BLaER1 treated with 17β-estradiol and CSF1 and Interleukin-3, amounts not matched to agents 10 nM and 100 nM (cell line): ENCODE data around the gene CD109.
A peak's percentile ranks its signal among the peaks of the same experiment; 100 is the strongest.
"Not testable (repeated sequence)": the region's sequence is repeated elsewhere in the genome, so short reads cannot be mapped to it uniquely, and the experiment has no call there.

Experiments
- H3K27ac ChIP-seq, 11 experiments: shearing (Covaris generic); formaldehyde crosslinking; 2 replicates each; pipeline ENCODE4 v1.8.1; 2022
- H3K27me3 ChIP-seq, 11 experiments: shearing (Covaris generic); formaldehyde crosslinking; 2 replicates each; pipeline ENCODE4 v1.8.1; 2022
- H3K36me3 ChIP-seq, 11 experiments: shearing (Covaris generic); formaldehyde crosslinking; 2 replicates each; pipeline ENCODE4 v1.8.1; 2022
- H3K4me1 ChIP-seq, 10 experiments: shearing (Covaris generic); formaldehyde crosslinking; 2 replicates each; pipeline ENCODE4 v1.8.1; 2022
- H3K4me2 ChIP-seq, 11 experiments: shearing (Covaris generic); formaldehyde crosslinking; 2 replicates each; pipeline ENCODE4 v1.8.1; 2022
- H3K4me3 ChIP-seq, 10 experiments: shearing (Covaris generic); formaldehyde crosslinking; 2 replicates each; pipeline ENCODE4 v1.8.1; 2022
- H3K9ac ChIP-seq, 11 experiments: shearing (Covaris generic); formaldehyde crosslinking; 2 replicates each; pipeline ENCODE4 v1.8.1; 2022
- H3K9me3 ChIP-seq, 11 experiments: shearing (Covaris generic); formaldehyde crosslinking; replicated peaks in 1 of 11; 2 replicates each; pipeline ENCODE4 v1.8.1; 2022
- H4K20me1 ChIP-seq, 11 experiments: shearing (Covaris generic); formaldehyde crosslinking; 2 replicates each; pipeline ENCODE4 v1.8.1; 2022
- Cebpa-rat ChIP-seq, 11 experiments: shearing (Covaris generic); IDR thresholded peaks; 2 replicates each; pipeline ENCODE4 v1.8.1; 2022

Gene CD109

GRCh38 chr6:73719046-73719445, 23.0 kb downstream of the CD109 start:
- H3K27me3 ChIP-seq = no peaks in the 10 kb centered on the region
- H3K36me3 ChIP-seq = no peaks in the 10 kb centered on the region
- no peak overlapping the region for H3K4me3 ChIP-seq
- no peak for TF ChIP-seq Cebpa-rat (IDR thresholded peaks at IDR 0.05)
- peaks cover 0 to 10% (median 0%) of the 10 kb centered on the region in 11 experiments; a peak in 1 of 22 replicates for H3K9me3 ChIP-seq
- H4K20me1 ChIP-seq = no peaks in the 10 kb centered on the region
- H3K27ac ChIP-seq = no peak overlapping the region
- H3K4me2 ChIP-seq = no peak overlapping the region
- no peak overlapping the region for H3K9ac ChIP-seq
- peaks cover 11 to 39% (median 15%) of the 10 kb centered on the region in 10 experiments for H3K4me1 ChIP-seq

DNA sequence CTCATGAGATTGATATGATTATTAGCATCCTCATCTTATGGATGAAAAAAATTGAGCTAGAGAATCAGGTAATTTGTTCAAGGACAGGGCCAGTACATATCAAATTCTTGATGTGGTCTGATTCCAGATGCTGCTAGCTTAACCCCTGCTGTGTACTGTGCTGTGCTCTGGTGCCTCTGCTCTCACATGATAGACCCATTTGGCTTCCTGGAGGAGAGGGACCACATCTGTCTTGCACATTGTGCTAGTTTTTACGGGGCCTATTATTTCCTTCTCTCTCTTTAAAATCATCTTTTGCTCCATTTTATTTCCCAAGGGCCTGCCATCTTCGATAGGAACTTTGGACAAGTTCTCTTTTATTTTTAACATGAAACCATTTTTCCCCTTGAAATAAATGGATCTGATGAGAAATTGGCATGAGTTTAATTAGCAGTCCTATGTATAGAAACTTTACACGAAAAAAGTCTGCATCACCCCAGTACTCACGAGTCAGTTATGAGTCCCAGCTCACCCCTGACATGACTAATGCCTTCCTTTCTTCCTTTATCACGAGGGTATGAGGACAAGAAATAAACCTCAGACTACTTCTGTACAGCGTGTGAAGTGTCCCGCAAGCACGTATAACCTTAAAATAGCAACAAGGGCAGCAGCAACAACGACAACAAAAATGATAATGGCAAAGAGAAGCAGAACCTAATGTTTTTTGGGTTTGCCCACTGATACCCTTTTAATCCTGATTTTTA, 26.5 kb downstream of the CD109 start:
- Histone ChIP-seq H3K36me3 (no peaks in the 10 kb centered on the region), H3K27me3 (no peaks in the 10 kb centered on the region), H3K9me3 (0 out of 22 replicates have a peak, but pooled peaks cover 0 to 3% (median 0%) of the 10 kb centered on the region in 11 experiments), H3K4me1 (peaks cover 17 to 31% (median 22%) of the 10 kb centered on the region in 10 experiments; a peak in 18 of 20 replicates), H4K20me1 (no peaks in the 10 kb centered on the region), H3K9ac (peak overlapping the region in 1 of 11 experiments; percentile 2; a peak in 2 of 22 replicates), H3K4me3 (no peak overlapping the region), H3K4me2 (peak overlapping the region in 10 of 11 experiments; percentile 0 to 63 (median 32); a peak in 16 of 22 replicates), H3K27ac (peak overlapping the region in 3 of 11 experiments; percentile 51 to 64 (median 59); a peak in 5 of 22 replicates)
- no peak for TF ChIP-seq Cebpa-rat (IDR thresholded peaks at IDR 0.05)

DNA sequence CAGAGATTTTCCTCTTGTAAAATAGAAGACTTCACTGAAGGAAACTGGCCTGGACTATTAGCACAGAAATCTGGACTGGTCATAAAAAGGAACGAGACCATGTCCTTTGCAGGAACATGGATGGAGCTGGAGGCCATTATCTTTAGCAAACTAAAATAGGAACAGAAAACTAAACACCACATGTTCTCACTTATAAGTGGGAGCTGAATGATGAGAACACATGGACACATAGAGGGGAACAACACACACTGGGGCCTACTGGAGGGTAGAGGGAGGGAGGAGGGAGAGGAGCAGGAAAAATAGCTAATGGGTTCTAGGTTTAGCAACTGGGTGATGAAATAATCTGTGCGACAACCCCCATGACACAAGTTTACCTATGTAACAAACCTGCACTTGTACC, 27.5 kb downstream of the CD109 start:
- not testable (repeated sequence) for H3K9me3 ChIP-seq, H3K36me3 ChIP-seq, H3K4me3 ChIP-seq, H4K20me1 ChIP-seq, H3K9ac ChIP-seq, H3K27me3 ChIP-seq
- Histone ChIP-seq H3K4me1 (peaks cover 17 to 31% (median 22%) of the 10 kb centered on the region in 10 experiments; a peak in 18 of 20 replicates), H3K4me2 (peak overlapping the region in 2 of 11 experiments; percentile 52 to 63; a peak in 5 of 22 replicates), H3K27ac (peak overlapping the region in 2 of 11 experiments; percentile 59 to 64; a peak in 3 of 22 replicates)

GRCh38 chr6:73724389-73724788, 28.4 kb downstream of the CD109 start:
- Histone ChIP-seq H3K27ac (peak overlapping the region in 4 of 11 experiments; percentile 20 to 38 (median 30); a peak in 5 of 22 replicates), H3K4me1 (peaks cover 17 to 31% (median 22%) of the 10 kb centered on the region in 10 experiments; a peak in 18 of 20 replicates), H3K4me2 (peak overlapping the region in 9 of 11 experiments; percentile 12 to 50 (median 44); a peak in 10 of 22 replicates), H3K9ac (no peak overlapping the region; a peak in 1 of 22 replicates), H3K36me3 (no peaks in the 10 kb centered on the region), H4K20me1 (no peaks in the 10 kb centered on the region), H3K4me3 (no peak overlapping the region), H3K27me3 (no peaks in the 10 kb centered on the region), H3K9me3 (no peaks in the 10 kb centered on the region)
- no peak for TF ChIP-seq Cebpa-rat (IDR thresholded peaks at IDR 0.05)

DNA sequence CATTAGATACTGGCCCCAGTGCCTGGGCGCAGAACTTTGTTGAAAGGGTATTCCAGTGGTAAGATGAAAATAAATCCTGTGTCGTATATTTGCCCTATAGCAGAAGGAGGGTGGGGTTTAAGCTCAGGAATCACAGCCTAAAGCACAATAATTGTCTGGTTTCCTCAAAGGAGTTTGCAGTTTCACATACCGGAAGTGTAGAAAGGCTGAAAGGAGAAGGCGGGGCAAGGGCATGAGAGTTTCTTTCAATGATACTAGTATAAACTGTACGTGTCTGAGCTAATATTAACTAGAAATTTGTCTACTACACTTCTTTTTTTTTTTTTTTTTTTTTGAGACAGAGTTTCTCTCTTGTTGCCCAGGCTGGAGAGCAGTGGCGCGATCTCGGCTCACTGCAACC, 29.2 kb downstream of the CD109 start:
- H3K9ac ChIP-seq, H3K4me3 ChIP-seq, H3K36me3 ChIP-seq, H3K9me3 ChIP-seq, H4K20me1 ChIP-seq, H3K27me3 ChIP-seq: not testable (repeated sequence)
- Histone ChIP-seq H3K4me1 (peaks cover 17 to 31% (median 22%) of the 10 kb centered on the region in 10 experiments; a peak in 18 of 20 replicates), H3K27ac (peak overlapping the region in 7 of 11 experiments; percentile 12 to 42 (median 38); a peak in 4 of 22 replicates), H3K4me2 (peak overlapping the region; percentile 35 to 52 (median 44); a peak in 19 of 22 replicates)

- no peak for TF ChIP-seq Cebpa-rat (IDR thresholded peaks at IDR 0.05)
- no peaks in the 10 kb centered on the region for H3K27me3 ChIP-seq
Observed at GRCh38 chr6:73727114-73727513, 31.1 kb downstream of the CD109 start.

GRCh38 chr6:73728548-73729205, 32.7 kb downstream of the CD109 start:
- Histone ChIP-seq H3K27me3 (no peaks in the 10 kb centered on the region), H4K20me1 (no peaks in the 10 kb centered on the region), H3K4me3 (no peak overlapping the region), H3K9me3 (no peaks in the 10 kb centered on the region), H3K4me2 (no peak overlapping the region), H3K36me3 (no peaks in the 10 kb centered on the region), H3K27ac (no peak overlapping the region), H3K4me1 (peaks cover 10 to 14% (median 13%) of the 10 kb centered on the region in 10 experiments; a peak in 17 of 20 replicates), H3K9ac (no peak overlapping the region)
- TF ChIP-seq Cebpa-rat (IDR thresholded peaks at IDR 0.05) = no peak

More at GRCh38 chr6:73727114-73727513, 31.1 kb downstream of the CD109 start:
- H3K9me3 ChIP-seq = no peaks in the 10 kb centered on the region
- H3K4me1 ChIP-seq = peaks cover 17 to 30% (median 22%) of the 10 kb centered on the region in 10 experiments; a peak in 18 of 20 replicates
- H3K36me3 ChIP-seq = no peaks in the 10 kb centered on the region
- no peak overlapping the region for H3K4me3 ChIP-seq
- H3K9ac ChIP-seq = no peak overlapping the region
- H3K4me2 ChIP-seq = no peak overlapping the region
- H3K27ac ChIP-seq = no peak overlapping the region
- no peaks in the 10 kb centered on the region for H4K20me1 ChIP-seq

DNA sequence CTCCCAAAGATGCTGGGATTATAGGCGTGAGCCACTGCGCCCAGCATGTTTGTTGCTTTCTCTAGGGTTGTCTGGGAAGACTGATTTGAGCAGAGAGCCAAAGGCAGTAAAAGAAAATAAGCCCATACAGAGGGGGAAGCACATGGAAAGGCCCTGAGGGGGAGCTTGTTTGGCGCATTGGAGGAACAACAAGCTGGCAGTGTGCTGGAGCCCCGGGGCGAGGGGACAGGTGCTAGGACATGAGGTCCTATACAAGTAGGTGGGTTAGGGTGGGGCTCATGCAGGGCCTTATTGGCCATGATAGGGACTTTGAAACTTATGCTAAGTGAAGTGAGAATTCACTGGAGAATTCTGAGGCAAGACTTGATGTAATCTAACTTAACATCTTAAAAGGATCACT, 35.3 kb downstream of the CD109 start:
- Histone ChIP-seq H3K36me3 (no peaks in the 10 kb centered on the region), H3K9me3 (no peaks in the 10 kb centered on the region), H3K9ac (no peak overlapping the region), H3K27me3 (no peaks in the 10 kb centered on the region), H3K27ac (no peak overlapping the region), H3K4me1 (no peaks in the 10 kb centered on the region), H4K20me1 (no peaks in the 10 kb centered on the region), H3K4me3 (no peak overlapping the region), H3K4me2 (no peak overlapping the region)
- no peak for TF ChIP-seq Cebpa-rat (IDR thresholded peaks at IDR 0.05)

GRCh38 chr6:73732845-73733675, 37.1 kb downstream of the CD109 start:
- Histone ChIP-seq H3K27me3 (no peaks in the 10 kb centered on the region), H3K4me2 (no peak overlapping the region), H3K9me3 (no peaks in the 10 kb centered on the region), H3K4me1 (no peaks in the 10 kb centered on the region), H4K20me1 (no peaks in the 10 kb centered on the region), H3K4me3 (no peak overlapping the region), H3K36me3 (no peaks in the 10 kb centered on the region), H3K9ac (no peak overlapping the region), H3K27ac (no peak overlapping the region)
- TF ChIP-seq Cebpa-rat (IDR thresholded peaks at IDR 0.05) = no peak
